Right lobe of liver (tissue), 6 donors: Measurements from ENCODE around the gene IQCH. TPM values are rescaled to one million over a fixed set of nuclear protein-coding genes. Genes with fewer than 3 reads are reported as not detected.

Experiments
- ATAC-seq, 4 donors: fragments of 200-7000 bp; cut with Tn5 transposase; one replicate each; pipeline ENCODE4 v1.9.1; 2020; ENCODE audit warnings: mild to moderate bottlenecking in 4 of 4, moderate library complexity in 4 of 4
- DNase-seq, 3 donors: peaks; one replicate each; pipeline ENCODE4 v3.0.0-alpha.2; 2020
- H3K27ac ChIP-seq, 3 donors: fragments of 200-600 bp; one replicate each; pipeline ENCODE4 v1.8.0; 2022
- H3K27me3 ChIP-seq, 2 donors: fragments of 200-600 bp; one replicate each; pipeline ENCODE4 v1.8.0; 2022
- H3K36me3 ChIP-seq, 4 donors: fragments of 200-600 bp; sonication (generic) in 1 of 4; one replicate each; pipeline versions ENCODE4 v1.5.1 to v1.8.0; 2017 to 2022; ENCODE audit warnings: control low read depth in 1 of 4
- H3K4me1 ChIP-seq, 4 donors: fragments of 200-600 bp; sonication (generic) in 1 of 4; one replicate each; pipeline versions ENCODE4 v1.5.1 to v1.8.0; 2017 to 2022; ENCODE audit warnings: control low read depth in 1 of 4
- H3K4me3 ChIP-seq, 3 donors: fragments of 200-600 bp; one replicate each; pipeline ENCODE4 v1.8.0; 2022
- H3K9me3 ChIP-seq, 4 donors: fragments of 200-600 bp; sonication (generic) in 1 of 4; one replicate each; pipeline versions ENCODE4 v1.5.1 to v1.8.0; 2017 to 2022; ENCODE audit warnings: control low read depth in 1 of 4
- POLR2A ChIP-seq: fragments of 450-650 bp; IDR thresholded peaks from one replicate; pipeline ENCODE4 v1.6.1; 2017; ENCODE audit warnings: antibody characterized with exemption, mild to moderate bottlenecking
- WGBS: methylation state at CpG from one replicate; pipeline ENCODE4 v1.1.6; 2018; ENCODE audit warnings: low coverage, low lambda C conversion rate; ENCODE audit not compliant: insufficient coverage; ENCODE audit errors: missing lambda C conversion rate; 5-methylcytosine and 5-hydroxymethylcytosine counted together
- intact Hi-C, 2 donors: fragments of 100-400 bp; cut with DNase I; formaldehyde crosslinking; loops; one replicate each; pipeline versions ENCODE4 v1.11.2 to v1.14.1; 2022
- total RNA-seq, 6 experiments: library from RNA; depleted of rRNA in 2 of 6; stranded (reverse); fragments of >200 nt in 2 of 6; fragmentation: NEBNext Ultra II Directional in 3 of 6; extraction: Animal tissue kit (Norgen Biotek cat#: 25700) in 3 of 6; gene quantifications; one replicate each; pipeline versions ENCODE4 v1.1.0 to v1.2.4, GENCODE V29; 2016 to 2023
- TF ChIP-seq, protein P1 (sequence below), 4 donors: fragments of 200-600 bp in 3 of 4; fragments of 450-650 bp in 1 of 4; IDR thresholded peaks; one replicate each; pipeline versions ENCODE4 v1.5.1 to v1.8.0; 2016 to 2022; ENCODE audit warnings: antibody characterized with exemption in 4 of 4, mild to moderate bottlenecking in 2 of 4
- donor health status: DM: no; HTN: yes; CAD: no.
- donor health status: DM: no; HTN: no; CAD: no.
- donor health status: DM: no; HTN: no; CAD: no.
- donor health status: DM: no; HTN: yes; CAD: no.
- donor health status: DM: no; HTN: yes; CAD: no.

Gene IQCH
- total RNA-seq, 6 experiments from 2014 or later = 0.91 to 2.3 (median 1.4) TPM

DNA sequence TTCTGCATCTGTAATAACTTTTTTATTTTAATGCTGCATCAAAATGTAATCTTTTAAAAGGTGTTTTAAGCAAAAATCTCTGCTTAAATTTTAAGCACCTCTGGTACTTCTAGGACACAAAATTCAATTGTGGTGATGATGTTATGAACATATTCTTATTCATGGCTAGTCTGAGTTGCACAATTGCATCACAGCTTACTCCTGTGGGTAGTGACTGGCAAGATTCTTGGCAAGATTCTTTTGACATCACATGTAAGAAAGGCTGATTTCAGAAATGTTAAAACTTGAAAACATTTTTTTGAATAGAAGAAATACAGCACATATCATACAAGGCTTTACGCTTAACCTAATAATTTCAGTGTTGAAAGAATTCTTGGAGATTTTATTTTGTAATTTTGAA lies 35.7 kb downstream of the IQCH start:
- ATAC-seq = no peak
- Histone ChIP-seq H3K36me3 (no peaks in the 10 kb centered on the region), H3K4me3 (no peak overlapping the region), H3K27me3 (no peaks in the 10 kb centered on the region), H3K4me1 (no peaks in the 10 kb centered on the region), H3K9me3 (no peaks in the 10 kb centered on the region), H3K27ac (no peak overlapping the region)
- no peak for TF ChIP-seq POLR2A
- TF ChIP-seq, protein P1, sequence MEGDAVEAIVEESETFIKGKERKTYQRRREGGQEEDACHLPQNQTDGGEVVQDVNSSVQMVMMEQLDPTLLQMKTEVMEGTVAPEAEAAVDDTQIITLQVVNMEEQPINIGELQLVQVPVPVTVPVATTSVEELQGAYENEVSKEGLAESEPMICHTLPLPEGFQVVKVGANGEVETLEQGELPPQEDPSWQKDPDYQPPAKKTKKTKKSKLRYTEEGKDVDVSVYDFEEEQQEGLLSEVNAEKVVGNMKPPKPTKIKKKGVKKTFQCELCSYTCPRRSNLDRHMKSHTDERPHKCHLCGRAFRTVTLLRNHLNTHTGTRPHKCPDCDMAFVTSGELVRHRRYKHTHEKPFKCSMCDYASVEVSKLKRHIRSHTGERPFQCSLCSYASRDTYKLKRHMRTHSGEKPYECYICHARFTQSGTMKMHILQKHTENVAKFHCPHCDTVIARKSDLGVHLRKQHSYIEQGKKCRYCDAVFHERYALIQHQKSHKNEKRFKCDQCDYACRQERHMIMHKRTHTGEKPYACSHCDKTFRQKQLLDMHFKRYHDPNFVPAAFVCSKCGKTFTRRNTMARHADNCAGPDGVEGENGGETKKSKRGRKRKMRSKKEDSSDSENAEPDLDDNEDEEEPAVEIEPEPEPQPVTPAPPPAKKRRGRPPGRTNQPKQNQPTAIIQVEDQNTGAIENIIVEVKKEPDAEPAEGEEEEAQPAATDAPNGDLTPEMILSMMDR (IDR thresholded peaks at IDR 0.05) = no peak
- no peak for DNase-seq
- intact Hi-C loops = no loop called here
- WGBS = 94% methylated on average over 1 of the region's 1 CpG

GRCh38 chr15:67296188-67296587 lies 41.6 kb downstream of the IQCH start:
- 79% methylated on average over 5 of the region's 5 CpGs for WGBS
- Histone ChIP-seq H3K36me3 (no peaks in the 10 kb centered on the region), H3K4me1 (no peaks in the 10 kb centered on the region), H3K9me3 (no peaks in the 10 kb centered on the region), H3K27me3 (no peaks in the 10 kb centered on the region), H3K4me3 (no peak overlapping the region), H3K27ac (no peak overlapping the region)
- no peak for ATAC-seq
- TF ChIP-seq, protein P1 (IDR thresholded peaks at IDR 0.05) = no peak
- TF ChIP-seq POLR2A = no peak
- DNase-seq = no peak
- intact Hi-C loops = no loop called here

GRCh38 chr15:67296684-67297083 lies 42.1 kb downstream of the IQCH start:
- 100% methylated on average over 1 of the region's 1 CpG for whole genome bisulfite sequencing
- intact Hi-C loops = no loop called here
- Histone ChIP-seq H3K27me3 (no peaks in the 10 kb centered on the region), H3K36me3 (no peaks in the 10 kb centered on the region), H3K4me1 (no peaks in the 10 kb centered on the region), H3K4me3 (no peak overlapping the region), H3K27ac (no peak overlapping the region), H3K9me3 (no peaks in the 10 kb centered on the region)
- no peak for DNase-seq
- ATAC-seq = no peak
- TF ChIP-seq, protein P1 (IDR thresholded peaks at IDR 0.05) = no peak
- TF ChIP-seq POLR2A = no peak

DNA sequence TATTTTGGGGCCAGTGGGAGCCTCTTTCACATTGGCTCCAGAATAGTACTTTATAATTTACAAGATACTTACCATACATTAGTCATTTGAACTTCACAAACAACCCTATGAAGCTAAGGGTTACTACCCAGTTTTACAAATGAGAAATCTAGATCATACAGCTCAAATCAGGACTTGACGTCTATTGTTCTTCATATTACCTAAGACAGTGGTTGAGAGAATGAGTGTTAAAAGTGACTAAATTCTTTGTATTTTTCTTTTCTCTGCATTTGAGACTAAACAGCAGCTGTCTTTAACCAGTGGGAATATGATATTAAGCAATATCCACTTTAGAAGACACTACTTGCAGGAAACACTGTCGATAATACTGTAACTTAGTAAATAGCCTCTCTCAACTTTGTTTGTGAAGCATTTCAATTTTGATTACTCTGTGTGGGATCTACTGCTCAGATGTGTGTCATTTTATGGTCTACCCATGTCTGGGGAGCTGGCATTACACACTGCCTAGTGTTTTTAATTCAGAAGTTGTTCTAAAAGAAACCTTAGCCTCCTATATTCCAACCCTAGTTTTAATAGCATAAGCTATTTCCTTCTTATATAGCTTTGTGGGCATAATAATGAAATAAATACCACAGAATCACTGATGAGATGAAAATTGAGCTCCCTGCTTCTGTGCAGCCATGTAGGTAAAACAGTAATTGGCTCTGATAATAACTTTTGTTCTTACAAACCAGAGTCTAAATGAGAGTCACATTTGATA lies 45.9 kb downstream of the IQCH start:
- TF ChIP-seq, protein P1 (IDR thresholded peaks at IDR 0.05) = no peak
- no peak for TF ChIP-seq POLR2A

More for the DNA sequence above, 45.9 kb downstream of the IQCH start:
- Histone ChIP-seq H3K4me3 (no peak overlapping the region), H3K27ac (no peak overlapping the region), H3K9me3 (no peaks in the 10 kb centered on the region), H3K4me1 (no peaks in the 10 kb centered on the region), H3K36me3 (no peaks in the 10 kb centered on the region), H3K27me3 (no peaks in the 10 kb centered on the region)
- intact Hi-C loops = loop anchor here in 1 of 2 donors (10.0 kb wide), 1 partner anchor 356 kb away; no protein-coding TSS in a partner anchor
- DNase-seq = no peak
- 59% methylated on average over 2 of the region's 2 CpGs for WGBS
- ATAC-seq = no peak
